ENCODE measurements around the gene MACROD2. TPM values are rescaled to one million over a fixed set of nuclear protein-coding genes. Genes with fewer than 3 reads are reported as not detected.

Gene MACROD2
- total RNA-seq, 4 donors from 2014 or later, result 10.0 to 24.0 (median 17.0) TPM

- WGBS, 2 donors, result 95 to 96% methylated on average over 2 of the region's 2 CpGs
- intact Hi-C loops (cut with DNase I; ENCODE audit: low total_unique reads), result loop anchor here (5.0 kb wide), 1 partner anchor 258 kb away; no protein-coding TSS in a partner anchor
Measured at GRCh38 chr20:16059841-16060240, 2064.5 kb downstream of the MACROD2 start.

DNA sequence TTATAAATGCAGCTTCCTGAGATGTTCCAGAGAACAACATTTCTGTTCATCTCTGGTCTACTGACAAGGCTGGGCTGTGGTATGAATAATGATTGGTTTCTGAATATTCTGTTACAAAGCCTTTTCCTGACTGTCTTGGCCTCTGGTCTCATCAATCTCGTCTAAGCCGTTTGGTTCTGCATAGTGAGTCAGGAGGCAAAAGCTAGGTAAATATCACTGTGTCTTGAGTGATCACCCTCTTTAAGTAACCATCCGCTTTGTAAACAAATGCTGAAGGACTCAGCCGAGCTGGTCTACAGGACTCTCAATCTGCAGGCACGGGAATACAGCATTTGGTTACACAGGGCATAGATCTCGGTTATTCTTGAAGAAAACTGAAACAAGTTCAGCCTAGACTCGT is 2066.0 kb downstream of the MACROD2 start:
- WGBS, 2 donors, result 90 to 92% methylated on average over 7 of the region's 7 CpGs
- H3K4me3 ChIP-seq (ENCODE audit: low read depth, poor library complexity, severe bottlenecking), result no peak overlapping the region
- intact Hi-C loops (cut with DNase I; ENCODE audit: low total_unique reads), result loop anchor here (5.0 kb wide), 1 partner anchor 259 kb away; no protein-coding TSS in a partner anchor
- no peak for DNase-seq (ENCODE audit: low spot score in 2 of 2)
- TF ChIP-seq POLR2A (IDR thresholded peaks at IDR 0.05), result no peak

More at GRCh38 chr20:16059841-16060240, 2064.5 kb downstream of the MACROD2 start:
- H3K4me3 ChIP-seq (ENCODE audit: low read depth, poor library complexity, severe bottlenecking), result no peak overlapping the region
- DNase-seq (ENCODE audit: low spot score in 2 of 2), result no peak
- TF ChIP-seq POLR2A (IDR thresholded peaks at IDR 0.05), result no peak
- TF ChIP-seq, protein P1, sequence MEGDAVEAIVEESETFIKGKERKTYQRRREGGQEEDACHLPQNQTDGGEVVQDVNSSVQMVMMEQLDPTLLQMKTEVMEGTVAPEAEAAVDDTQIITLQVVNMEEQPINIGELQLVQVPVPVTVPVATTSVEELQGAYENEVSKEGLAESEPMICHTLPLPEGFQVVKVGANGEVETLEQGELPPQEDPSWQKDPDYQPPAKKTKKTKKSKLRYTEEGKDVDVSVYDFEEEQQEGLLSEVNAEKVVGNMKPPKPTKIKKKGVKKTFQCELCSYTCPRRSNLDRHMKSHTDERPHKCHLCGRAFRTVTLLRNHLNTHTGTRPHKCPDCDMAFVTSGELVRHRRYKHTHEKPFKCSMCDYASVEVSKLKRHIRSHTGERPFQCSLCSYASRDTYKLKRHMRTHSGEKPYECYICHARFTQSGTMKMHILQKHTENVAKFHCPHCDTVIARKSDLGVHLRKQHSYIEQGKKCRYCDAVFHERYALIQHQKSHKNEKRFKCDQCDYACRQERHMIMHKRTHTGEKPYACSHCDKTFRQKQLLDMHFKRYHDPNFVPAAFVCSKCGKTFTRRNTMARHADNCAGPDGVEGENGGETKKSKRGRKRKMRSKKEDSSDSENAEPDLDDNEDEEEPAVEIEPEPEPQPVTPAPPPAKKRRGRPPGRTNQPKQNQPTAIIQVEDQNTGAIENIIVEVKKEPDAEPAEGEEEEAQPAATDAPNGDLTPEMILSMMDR (IDR thresholded peaks at IDR 0.05), result no peak

DNA sequence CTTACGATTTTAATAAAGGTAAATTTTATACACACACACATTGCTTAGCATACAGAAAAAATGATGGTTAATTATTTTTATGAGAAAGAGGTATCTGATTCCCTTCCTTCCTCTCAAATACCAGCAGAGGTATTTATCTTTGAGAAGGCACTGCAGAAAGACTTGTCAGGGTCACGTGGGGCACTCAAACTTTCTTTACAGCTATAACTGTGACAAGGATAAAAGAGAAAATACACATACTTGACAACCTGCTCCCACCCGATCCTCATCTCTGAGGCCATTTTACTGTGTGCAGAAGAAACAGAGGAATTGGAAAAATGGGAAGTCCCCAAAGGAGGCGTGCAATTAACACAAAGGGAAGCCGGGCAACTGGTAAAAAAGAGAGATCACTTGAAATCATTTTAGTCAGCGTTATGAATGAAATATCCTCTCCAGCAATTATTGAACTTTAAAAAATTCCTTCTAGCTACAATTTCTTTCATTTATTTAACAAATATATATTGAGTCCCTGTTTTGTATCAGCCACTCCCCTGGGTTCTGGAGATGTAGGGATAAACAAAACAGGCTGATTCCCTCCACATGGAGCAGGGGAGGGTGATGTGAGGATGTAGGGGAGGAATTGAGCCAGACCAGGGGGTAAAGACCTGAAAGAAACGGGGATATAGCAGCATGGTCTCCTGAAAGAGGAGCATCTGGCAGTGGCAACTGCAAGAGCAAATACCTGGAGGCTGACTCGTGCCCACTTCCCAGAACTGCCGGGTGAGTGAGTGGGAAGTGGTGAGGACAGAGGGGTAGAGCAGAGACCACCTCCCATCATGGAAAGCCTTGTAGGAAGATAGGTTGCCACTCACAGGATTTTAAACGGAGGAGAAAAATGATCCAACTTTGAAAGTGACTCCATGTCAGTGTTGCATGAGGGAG is 2067.6 kb downstream of the MACROD2 start:
- TF ChIP-seq, protein P1 (IDR thresholded peaks at IDR 0.05), result no peak
- TF ChIP-seq POLR2A (IDR thresholded peaks at IDR 0.05), result no peak
- intact Hi-C loops (cut with DNase I; ENCODE audit: low total_unique reads), result loop anchor here (5.0 kb wide), 1 partner anchor 261 kb away; no protein-coding TSS in a partner anchor
- DNase-seq (ENCODE audit: low spot score in 2 of 2), result no peak
- no peak overlapping the region for H3K4me3 ChIP-seq (ENCODE audit: low read depth, poor library complexity, severe bottlenecking)
- WGBS, 2 donors, result 69 to 78% methylated on average over 10 of the region's 10 CpGs

- intact Hi-C loops (cut with DNase I; ENCODE audit: low total_unique reads), result loop anchor here (5.0 kb wide), 1 partner anchor 262 kb away; no protein-coding TSS in a partner anchor
- H3K4me3 ChIP-seq (ENCODE audit: low read depth, poor library complexity, severe bottlenecking), result no peak overlapping the region
- TF ChIP-seq POLR2A (IDR thresholded peaks at IDR 0.05), result no peak
- TF ChIP-seq, protein P1 (IDR thresholded peaks at IDR 0.05), result no peak
- 41 to 67% methylated on average over 2 of the region's 2 CpGs for WGBS, 2 donors
- DNase-seq (ENCODE audit: low spot score in 2 of 2), result no peak
Measured at GRCh38 chr20:16063881-16064280, 2068.6 kb downstream of the MACROD2 start.

GRCh38 chr20:16064989-16065707 is 2069.8 kb downstream of the MACROD2 start:
- intact Hi-C loops (cut with DNase I; ENCODE audit: low total_unique reads), result loop anchor here (5.0 kb wide), 1 partner anchor 263 kb away; no protein-coding TSS in a partner anchor
- TF ChIP-seq POLR2A (IDR thresholded peaks at IDR 0.05), result no peak
- TF ChIP-seq, protein P1 (IDR thresholded peaks at IDR 0.05), result no peak
- no peak overlapping the region for H3K4me3 ChIP-seq (ENCODE audit: low read depth, poor library complexity, severe bottlenecking)
- DNase-seq (ENCODE audit: low spot score in 2 of 2), result no peak
- WGBS, 2 donors, result 52 to 58% methylated on average over 3 of the region's 3 CpGs

- no peak for DNase-seq (ENCODE audit: low spot score in 2 of 2)
- intact Hi-C loops (cut with DNase I; ENCODE audit: low total_unique reads), result no loop called here
- no peak overlapping the region for H3K4me3 ChIP-seq (ENCODE audit: low read depth, poor library complexity, severe bottlenecking)
- TF ChIP-seq, protein P1 (IDR thresholded peaks at IDR 0.05), result no peak
- no peak for TF ChIP-seq POLR2A (IDR thresholded peaks at IDR 0.05)
- WGBS, 2 donors, result 73 to 82% methylated on average over 5 of the region's 5 CpGs
Measured at GRCh38 chr20:16066571-16066970, 2071.3 kb downstream of the MACROD2 start.
